Astrocyte (in vitro differentiated cells and primary cell): ENCODE data around the gene DNAJC18.

Experiments used
- CTCF ChIP-seq: IDR thresholded peaks from 2 replicates; pipeline ENCODE4 v1.5.1; 2011; ENCODE audit warnings: low read depth, mild to moderate bottlenecking, inconsistent platforms, low read length, moderate library complexity; ENCODE audit not compliant: insufficient read depth
- EZH2 ChIP-seq: IDR thresholded peaks from 2 replicates; pipeline ENCODE4 v1.6.1; 2012; ENCODE audit warnings: mild to moderate bottlenecking, low read length, inconsistent platforms; ENCODE audit not compliant: insufficient read depth

- no peak for TF ChIP-seq CTCF
- no peak for TF ChIP-seq EZH2
Observed at GRCh38 chr5:139457241-139457640, 17.9 kb upstream of the DNAJC18 start.
